ENCODE results near the gene RCOR3. TPM values are rescaled to one million over a fixed set of nuclear protein-coding genes. Genes with fewer than 3 reads are reported as not detected.

The RCOR3 gene
- total RNA-seq, 4 donors from 2014 or later: 49.3 to 77.8 (median 57.6) TPM

GRCh38 chr1:211259638-211260126 is 516 bp downstream of the RCOR3 start:
- TF ChIP-seq, protein P1, sequence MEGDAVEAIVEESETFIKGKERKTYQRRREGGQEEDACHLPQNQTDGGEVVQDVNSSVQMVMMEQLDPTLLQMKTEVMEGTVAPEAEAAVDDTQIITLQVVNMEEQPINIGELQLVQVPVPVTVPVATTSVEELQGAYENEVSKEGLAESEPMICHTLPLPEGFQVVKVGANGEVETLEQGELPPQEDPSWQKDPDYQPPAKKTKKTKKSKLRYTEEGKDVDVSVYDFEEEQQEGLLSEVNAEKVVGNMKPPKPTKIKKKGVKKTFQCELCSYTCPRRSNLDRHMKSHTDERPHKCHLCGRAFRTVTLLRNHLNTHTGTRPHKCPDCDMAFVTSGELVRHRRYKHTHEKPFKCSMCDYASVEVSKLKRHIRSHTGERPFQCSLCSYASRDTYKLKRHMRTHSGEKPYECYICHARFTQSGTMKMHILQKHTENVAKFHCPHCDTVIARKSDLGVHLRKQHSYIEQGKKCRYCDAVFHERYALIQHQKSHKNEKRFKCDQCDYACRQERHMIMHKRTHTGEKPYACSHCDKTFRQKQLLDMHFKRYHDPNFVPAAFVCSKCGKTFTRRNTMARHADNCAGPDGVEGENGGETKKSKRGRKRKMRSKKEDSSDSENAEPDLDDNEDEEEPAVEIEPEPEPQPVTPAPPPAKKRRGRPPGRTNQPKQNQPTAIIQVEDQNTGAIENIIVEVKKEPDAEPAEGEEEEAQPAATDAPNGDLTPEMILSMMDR (IDR thresholded peaks at IDR 0.05; ENCODE audit: low read depth): no peak

- TF ChIP-seq, protein P1 (IDR thresholded peaks at IDR 0.05; ENCODE audit: low read depth): no peak
These were observed 1.3 kb downstream of the RCOR3 start for GRCh38 chr1:211260141-211261107.

- TF ChIP-seq, protein P1 (IDR thresholded peaks at IDR 0.05; ENCODE audit: low read depth): no peak
These were observed 2.1 kb downstream of the RCOR3 start for GRCh38 chr1:211261229-211261628.

DNA sequence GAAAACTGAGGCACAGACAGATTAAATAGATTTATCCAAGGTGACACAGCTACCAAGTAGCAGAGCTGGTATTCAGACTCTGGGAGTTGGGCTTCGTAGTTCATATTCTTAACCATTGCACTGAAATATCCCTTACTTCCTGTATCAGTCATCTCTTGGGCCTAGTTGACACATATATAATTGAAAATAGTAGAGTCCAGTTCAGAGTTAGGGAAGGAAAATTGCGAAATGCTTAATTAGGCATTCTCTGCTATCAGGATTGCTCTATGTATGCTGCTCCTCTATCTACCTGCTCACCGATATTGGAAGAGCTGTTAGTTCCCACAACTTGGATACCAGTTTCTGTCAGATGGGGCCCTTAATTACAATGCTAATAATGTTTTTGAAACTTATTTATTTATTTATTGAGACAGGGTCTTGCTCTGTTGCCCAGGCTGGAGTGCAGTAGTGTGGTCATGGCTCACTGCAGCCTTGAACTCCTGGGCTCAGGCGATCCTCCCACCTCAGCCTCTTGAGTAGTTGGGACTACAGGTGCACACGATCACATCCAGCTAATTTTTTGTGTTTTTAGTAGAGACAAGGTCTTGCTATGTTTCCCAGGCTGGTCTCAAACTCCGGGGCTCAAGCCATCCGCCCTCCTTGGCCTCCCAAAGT is 8.2 kb downstream of the RCOR3 start:
- TF ChIP-seq, protein P1 (IDR thresholded peaks at IDR 0.05; ENCODE audit: low read depth): no peak

GRCh38 chr1:211279340-211279739 is 20.2 kb downstream of the RCOR3 start:
- TF ChIP-seq, protein P1 (IDR thresholded peaks at IDR 0.05; ENCODE audit: low read depth): no peak

DNA sequence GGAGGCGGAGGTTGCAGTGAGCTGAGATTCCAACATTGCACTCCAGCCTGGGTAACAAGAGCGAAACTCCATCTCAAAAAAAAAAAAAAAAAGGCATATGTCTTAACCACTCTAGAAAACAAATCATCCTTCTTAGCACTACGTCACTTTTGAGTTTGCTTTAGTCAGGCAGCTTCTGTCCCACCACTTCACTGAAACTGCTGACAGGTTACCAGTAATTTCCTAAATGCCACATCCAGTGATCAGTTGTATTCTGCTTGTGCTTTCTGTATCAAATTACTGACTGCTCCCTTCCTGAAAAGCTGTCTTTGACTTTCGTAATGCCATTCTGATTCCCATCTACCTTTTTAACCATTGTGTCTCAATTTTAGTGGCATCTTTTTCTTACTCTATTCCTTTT is 21.7 kb downstream of the RCOR3 start:
- TF ChIP-seq, protein P1 (IDR thresholded peaks at IDR 0.05; ENCODE audit: low read depth): no peak
